Subcutaneous preadipocyte (primary cell): ENCODE results near the gene ADGRG7. TPM values are rescaled to one million over a fixed set of nuclear protein-coding genes. Genes with fewer than 3 reads are reported as not detected.

Source experiments
- small RNA-seq: library from RNA; depleted of rRNA; stranded (forward); fragments of <200 nt; gene quantifications from one replicate; pipeline ENCODE3, GENCODE V24; 2012
- total RNA-seq: library from RNA; depleted of rRNA; stranded (reverse); fragments of >200 nt; gene quantifications from 2 replicates; pipeline ENCODE4 v1.2.3, GENCODE V29; 2012

Gene ADGRG7
- not detected in 2 replicates for total RNA-seq

DNA sequence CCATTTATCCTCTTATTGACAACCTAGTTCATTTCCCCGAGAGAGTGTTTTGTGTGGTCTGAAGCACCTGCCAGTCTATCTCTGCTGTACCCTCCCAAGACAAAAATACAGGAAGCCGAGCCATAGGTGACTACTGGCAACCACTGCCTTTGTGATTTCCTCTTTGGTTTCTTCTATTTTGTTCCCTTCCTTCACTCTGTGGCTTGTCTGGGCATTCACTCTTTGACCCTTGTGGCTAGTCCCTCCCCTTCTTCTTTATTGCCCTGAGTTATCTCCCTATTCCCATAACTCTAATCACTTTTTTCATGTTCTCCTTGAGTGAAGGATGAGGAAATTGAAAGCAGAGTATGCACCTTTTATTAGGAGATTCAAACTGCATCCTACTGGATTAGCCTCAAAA, at the start of gene ADGRG7:
Gene ADGRG7 (plus strand): TSS at position 297 of the 400 bp plus-strand sequence. CDS start 256 bp downstream, outside the sequence.

DNA sequence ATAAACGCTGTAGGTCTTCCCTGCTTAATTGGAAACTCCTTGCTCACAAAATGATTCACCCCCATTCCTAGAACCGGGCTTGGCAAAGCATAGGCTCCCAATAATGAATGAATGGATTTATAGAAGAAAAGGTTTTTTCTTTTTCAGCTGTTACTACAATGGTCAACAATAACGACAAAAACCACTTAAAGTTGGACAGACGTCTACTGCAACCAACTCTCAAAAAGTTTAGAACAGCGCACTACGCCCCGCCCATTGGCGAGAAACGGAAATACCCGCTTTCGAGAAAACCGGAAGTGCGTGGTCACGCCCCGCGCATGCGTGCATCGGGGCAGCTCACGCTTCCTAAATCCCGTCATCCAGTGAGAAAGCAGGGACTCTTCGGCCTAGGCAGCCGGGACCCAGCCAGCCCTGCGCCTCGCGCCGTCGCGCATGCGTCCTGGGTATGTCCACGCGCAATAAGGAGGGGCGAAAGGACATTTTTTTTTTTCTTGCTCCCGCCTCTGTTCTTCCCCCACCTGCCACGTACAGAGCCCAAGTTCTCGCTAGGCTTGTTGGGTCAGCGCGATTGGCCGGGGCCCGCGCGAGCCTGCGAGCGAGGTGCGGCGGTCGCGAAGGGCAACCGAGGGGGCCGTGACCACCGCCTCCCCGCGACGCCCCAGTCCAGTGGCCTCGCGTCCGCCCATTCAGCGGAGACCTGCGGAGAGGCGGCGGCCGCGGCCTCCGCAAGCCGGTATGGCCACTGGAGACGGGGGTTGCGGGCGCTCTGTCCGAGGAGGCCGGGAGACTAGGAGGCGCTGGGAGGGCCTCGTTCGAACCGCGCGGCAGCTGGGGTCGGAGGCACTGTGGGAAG, 99.8 kb downstream of the ADGRG7 start, which contains the start of gene TFG:
Gene TFG (plus strand): TSS at position 506 of the 853 bp plus-strand sequence. CDS start 4,192 bp downstream, outside the sequence.

Small RNA genes lying within 50 kb of the gene (small RNA-seq; reads per million reads assigned to genes)
- gene RF00322: not detected

Other genes with a start within 250 kb of the ADGRG7 start
- gene TOMM70, start 208.5 kb upstream of the ADGRG7 start, total RNA-seq: 63.9 and 76.2 TPM in 2 replicates
- gene LNP1, start 208.1 kb upstream of the ADGRG7 start, total RNA-seq: 4.3 and 4.4 TPM in 2 replicates
- gene TMEM45A, start 117.0 kb upstream of the ADGRG7 start, total RNA-seq: 20.7 and 39.7 TPM in 2 replicates
- gene TFG, start 99.9 kb downstream of the ADGRG7 start, total RNA-seq: 69.4 and 80.0 TPM in 2 replicates